ENCODE results near the gene PSME3IP1.

Gene PSME3IP1

DNA sequence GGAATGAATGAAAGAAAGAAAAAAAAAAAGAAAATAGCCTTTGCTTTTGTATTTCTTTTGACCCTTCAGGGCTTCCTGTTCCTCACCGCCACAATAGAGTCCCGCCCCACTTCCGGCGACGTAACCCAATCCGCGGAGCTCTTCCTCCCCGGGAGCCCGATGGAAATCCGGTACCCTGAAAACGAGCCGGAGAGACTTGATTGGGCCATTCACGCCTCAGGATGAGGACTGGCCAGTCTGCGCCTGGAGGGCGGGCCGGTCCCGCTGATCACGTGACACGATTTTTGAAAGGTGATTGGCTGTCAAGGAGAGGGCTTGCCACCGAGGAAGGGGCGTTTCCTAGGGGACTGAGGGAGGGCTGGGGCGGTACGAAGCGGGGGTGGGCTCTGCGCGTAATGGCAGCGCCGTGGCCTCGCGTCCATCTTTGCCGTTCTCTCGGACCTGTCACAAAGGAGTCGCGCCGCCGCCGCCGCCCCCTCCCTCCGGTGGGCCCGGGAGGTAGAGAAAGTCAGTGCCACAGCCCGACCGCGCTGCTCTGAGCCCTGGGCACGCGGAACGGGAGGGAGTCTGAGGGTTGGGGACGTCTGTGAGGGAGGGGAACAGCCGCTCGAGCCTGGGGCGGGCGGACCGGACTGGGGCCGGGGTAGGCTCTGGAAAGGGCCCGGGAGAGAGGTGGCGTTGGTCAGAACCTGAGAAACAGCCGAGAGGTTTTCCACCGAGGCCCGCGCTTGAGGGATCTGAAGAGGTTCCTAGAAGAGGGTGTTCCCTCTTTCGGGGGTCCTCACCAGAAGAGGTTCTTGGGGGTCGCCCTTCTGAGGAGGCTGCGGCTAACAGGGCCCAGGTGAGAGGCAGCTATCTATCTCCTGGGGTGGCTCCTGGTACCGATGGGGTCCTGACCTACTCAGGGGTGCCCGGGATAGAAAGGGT lies at the start of gene PSME3IP1, which contains the start of gene RSPRY1:
Gene PSME3IP1, minus strand, starts transcription at position 95 of the 927 bp plus-strand sequence. CDS start 12,185 bp downstream, outside the sequence.
Gene RSPRY1, plus strand, starts transcription at position 385 of the 927 bp plus-strand sequence. CDS start 18,330 bp downstream, outside the sequence.
- peak within 1 kb of the TSS; percentile 82 for H3K27ac ChIP-seq (ENCODE audit: low read depth, low read length)
- H3K79me2 ChIP-seq (ENCODE audit: control insufficient read depth, insufficient read depth, low read length, unreplicated experiment) = peaks cover 90% of the 10 kb centered on the region
- H3K27me3 ChIP-seq (ENCODE audit: insufficient read depth, low read length) = no peaks in the 10 kb centered on the region
- peak within 1 kb of the TSS; percentile 97 for H3K4me3 ChIP-seq (ENCODE audit: low read depth, low read length)
- H3K4me1 ChIP-seq (ENCODE audit: control insufficient read depth, insufficient read depth, low read length, unreplicated experiment) = peaks cover 28% of the 10 kb centered on the region
- H3K36me3 ChIP-seq (ENCODE audit: insufficient read depth, low read length) = no peaks in the 10 kb centered on the region; the same call in 1 of the 2 replicates
- H2AFZ ChIP-seq (ENCODE audit: low read length, unreplicated experiment) = peak within 1 kb of the TSS; percentile 96

- peak overlapping the region; percentile 24; the same call in 1 of the 2 replicates for H3K27ac ChIP-seq (ENCODE audit: low read depth, low read length)
Observed at GRCh38 chr16:57235128-57236021, 49.5 kb upstream of the PSME3IP1 start.

DNA sequence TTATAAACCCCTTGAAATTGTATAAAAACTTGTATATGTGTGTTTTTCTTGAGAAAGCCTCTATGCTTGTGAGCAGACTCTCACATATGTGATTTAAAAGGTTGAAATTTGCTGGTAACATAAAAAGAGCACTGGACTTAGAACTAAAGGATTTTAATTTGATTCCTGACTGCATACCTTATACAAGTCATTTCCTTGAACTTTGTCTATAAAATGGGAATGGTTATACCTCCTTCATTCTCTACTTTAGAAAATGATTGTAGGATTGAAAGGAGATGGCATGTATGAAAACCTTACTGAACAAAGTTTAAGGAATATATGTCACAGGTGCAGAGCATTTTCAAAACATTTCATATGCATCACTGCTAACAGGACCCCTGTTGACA lies 48.9 kb upstream of the PSME3IP1 start:
- Histone ChIP-seq H3K79me2 (ENCODE audit: control insufficient read depth, insufficient read depth, low read length, unreplicated experiment) (no peaks in the 10 kb centered on the region), H3K36me3 (ENCODE audit: insufficient read depth, low read length) (peaks cover 42% of the 10 kb centered on the region), H3K4me1 (ENCODE audit: control insufficient read depth, insufficient read depth, low read length, unreplicated experiment) (peaks cover 4% of the 10 kb centered on the region), H3K27ac (ENCODE audit: low read depth, low read length) (no peak overlapping the region), H3K27me3 (ENCODE audit: insufficient read depth, low read length) (no peaks in the 10 kb centered on the region), H3K4me3 (ENCODE audit: low read depth, low read length) (no peak overlapping the region), H2AFZ (ENCODE audit: low read length, unreplicated experiment) (no peak overlapping the region)

More at GRCh38 chr16:57235128-57236021, 49.5 kb upstream of the PSME3IP1 start:
- no peak overlapping the region for H3K4me3 ChIP-seq (ENCODE audit: low read depth, low read length)
- H3K36me3 ChIP-seq (ENCODE audit: insufficient read depth, low read length) = peaks cover 42% of the 10 kb centered on the region
- no peaks in the 10 kb centered on the region for H3K27me3 ChIP-seq (ENCODE audit: insufficient read depth, low read length)
- H3K4me1 ChIP-seq (ENCODE audit: control insufficient read depth, insufficient read depth, low read length, unreplicated experiment) = peaks cover 4% of the 10 kb centered on the region
- no peak overlapping the region for H2AFZ ChIP-seq (ENCODE audit: low read length, unreplicated experiment)
- H3K79me2 ChIP-seq (ENCODE audit: control insufficient read depth, insufficient read depth, low read length, unreplicated experiment) = no peaks in the 10 kb centered on the region

DNA sequence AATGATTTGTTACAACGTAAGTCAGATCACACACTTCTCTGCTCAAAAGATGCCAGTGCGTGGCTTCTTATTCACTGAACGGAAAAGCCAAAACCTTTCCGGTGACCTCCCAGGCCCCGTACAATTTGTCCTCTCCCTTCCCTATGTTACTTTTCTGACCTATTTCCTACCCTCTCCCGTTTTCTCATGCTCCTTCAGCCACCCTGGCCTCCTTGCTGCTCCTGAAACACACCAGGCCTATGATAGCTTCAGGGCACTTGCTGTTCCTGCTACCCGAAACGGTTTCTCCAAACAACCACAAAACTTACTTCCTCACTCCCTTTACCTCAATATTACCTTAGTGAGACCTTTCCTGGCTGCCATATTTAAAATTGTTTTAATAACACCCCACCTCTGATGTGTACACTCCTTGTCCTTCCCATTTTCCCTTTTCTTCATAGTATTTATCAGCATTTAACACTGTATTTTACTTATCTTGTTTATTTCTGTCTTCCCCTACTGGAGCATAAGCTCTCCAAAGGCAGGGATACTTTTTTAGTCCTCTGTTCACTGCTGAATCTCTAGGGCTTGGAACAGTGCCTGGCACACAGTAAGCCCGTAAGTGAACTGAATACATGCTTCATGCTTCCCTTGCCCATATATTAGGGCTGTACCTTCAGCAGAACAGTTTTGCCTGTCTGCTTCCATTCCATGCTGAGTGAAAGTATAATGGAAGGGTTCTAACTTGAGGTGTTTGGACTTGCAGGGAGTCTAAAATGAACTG lies 48.3 kb upstream of the PSME3IP1 start:
- Histone ChIP-seq H3K27me3 (ENCODE audit: insufficient read depth, low read length) (no peaks in the 10 kb centered on the region), H3K4me1 (ENCODE audit: control insufficient read depth, insufficient read depth, low read length, unreplicated experiment) (peaks cover 4% of the 10 kb centered on the region), H3K36me3 (ENCODE audit: insufficient read depth, low read length) (peaks cover 45% of the 10 kb centered on the region), H3K79me2 (ENCODE audit: control insufficient read depth, insufficient read depth, low read length, unreplicated experiment) (no peaks in the 10 kb centered on the region), H2AFZ (ENCODE audit: low read length, unreplicated experiment) (no peak overlapping the region), H3K27ac (ENCODE audit: low read depth, low read length) (no peak overlapping the region), H3K4me3 (ENCODE audit: low read depth, low read length) (no peak overlapping the region)

DNA sequence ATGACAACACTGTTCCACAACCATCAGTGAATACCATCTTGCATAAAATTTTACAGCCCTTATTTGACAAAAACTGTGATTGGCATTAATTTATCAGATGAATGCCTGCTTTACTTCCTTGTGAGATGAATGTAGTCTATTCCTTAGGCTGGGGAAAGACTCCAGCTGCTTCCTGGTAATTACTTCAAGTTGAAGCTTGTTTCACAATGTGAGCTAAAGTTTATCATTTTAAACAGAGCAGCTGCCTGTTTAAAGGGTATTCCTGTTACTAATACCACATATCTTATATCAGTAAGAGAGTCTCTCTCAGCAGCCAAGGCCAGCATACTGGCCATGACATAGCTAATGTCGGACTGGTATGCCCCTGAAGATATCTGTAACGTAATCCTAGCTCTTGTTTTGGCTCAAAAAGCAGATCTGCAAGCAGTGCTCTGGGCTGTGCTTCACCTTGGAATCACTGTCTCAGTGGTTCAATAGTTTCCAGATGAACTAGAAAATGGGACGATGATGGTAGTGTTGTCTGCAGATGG lies 46.0 kb upstream of the PSME3IP1 start:
- Histone ChIP-seq H3K4me1 (ENCODE audit: control insufficient read depth, insufficient read depth, low read length, unreplicated experiment) (peaks cover 4% of the 10 kb centered on the region), H3K4me3 (ENCODE audit: low read depth, low read length) (no peak overlapping the region), H3K36me3 (ENCODE audit: insufficient read depth, low read length) (peaks cover 51% of the 10 kb centered on the region), H3K27ac (ENCODE audit: low read depth, low read length) (no peak overlapping the region), H2AFZ (ENCODE audit: low read length, unreplicated experiment) (no peak overlapping the region), H3K27me3 (ENCODE audit: insufficient read depth, low read length) (no peaks in the 10 kb centered on the region), H3K79me2 (ENCODE audit: control insufficient read depth, insufficient read depth, low read length, unreplicated experiment) (no peaks in the 10 kb centered on the region)

GRCh38 chr16:57229079-57229478 lies 43.2 kb upstream of the PSME3IP1 start:
- Histone ChIP-seq H3K79me2 (ENCODE audit: control insufficient read depth, insufficient read depth, low read length, unreplicated experiment) (no peaks in the 10 kb centered on the region), H3K27ac (ENCODE audit: low read depth, low read length) (no peak overlapping the region), H3K4me3 (ENCODE audit: low read depth, low read length) (no peak overlapping the region), H2AFZ (ENCODE audit: low read length, unreplicated experiment) (no peak overlapping the region), H3K27me3 (ENCODE audit: insufficient read depth, low read length) (no peaks in the 10 kb centered on the region), H3K36me3 (ENCODE audit: insufficient read depth, low read length) (peaks cover 48% of the 10 kb centered on the region), H3K4me1 (ENCODE audit: control insufficient read depth, insufficient read depth, low read length, unreplicated experiment) (no peaks in the 10 kb centered on the region)

DNA sequence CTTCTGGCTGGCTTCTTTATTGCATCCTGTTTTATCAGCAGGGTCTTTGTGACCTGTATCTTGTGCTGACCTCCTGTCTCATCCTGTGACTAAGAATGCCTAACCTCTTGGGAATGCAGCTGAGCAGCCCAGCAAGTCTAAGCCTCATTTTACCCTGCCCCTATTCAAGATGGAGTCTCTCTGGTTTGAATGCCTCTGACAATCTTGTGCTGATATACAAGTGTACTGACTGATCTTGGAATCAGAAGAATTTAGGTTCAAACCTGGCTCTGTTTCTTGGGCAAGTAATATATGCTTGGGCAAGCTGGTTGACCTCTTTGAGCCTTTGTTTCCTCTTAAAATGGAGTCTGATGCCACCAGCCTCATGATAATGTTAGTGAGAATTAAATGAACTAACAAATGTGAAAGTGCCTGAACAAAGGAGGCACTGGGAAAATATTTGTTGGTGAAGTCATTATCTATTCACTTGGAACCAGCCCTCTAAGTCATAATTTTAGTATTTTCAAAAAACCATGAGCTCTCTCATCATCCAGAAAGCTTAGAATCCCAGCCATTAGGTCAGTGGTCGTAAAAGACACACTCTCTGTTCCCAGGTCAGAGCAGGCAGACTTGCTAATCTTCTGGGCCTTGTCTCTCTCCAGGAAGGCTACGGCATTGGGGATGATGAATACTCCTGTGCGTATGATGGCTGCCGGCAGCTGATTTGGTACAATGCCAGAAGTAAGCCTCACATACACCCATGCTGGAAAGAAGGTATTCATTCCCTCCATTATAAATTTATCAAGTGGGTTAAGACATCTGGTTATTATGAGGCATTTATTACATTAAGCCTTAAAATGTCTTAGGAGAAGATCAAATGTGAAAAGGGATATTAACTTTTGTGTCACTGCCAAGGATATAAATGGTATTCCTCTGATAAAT lies 41.1 kb upstream of the PSME3IP1 start:
- H3K27ac ChIP-seq (ENCODE audit: low read depth, low read length) = no peak overlapping the region
- peaks cover 49% of the 10 kb centered on the region for H3K36me3 ChIP-seq (ENCODE audit: insufficient read depth, low read length)
- no peaks in the 10 kb centered on the region for H3K4me1 ChIP-seq (ENCODE audit: control insufficient read depth, insufficient read depth, low read length, unreplicated experiment)

GRCh38 chr16:57225978-57226377 lies 40.1 kb upstream of the PSME3IP1 start:
- no peak overlapping the region for H3K4me3 ChIP-seq (ENCODE audit: low read depth, low read length)
- no peaks in the 10 kb centered on the region for H3K27me3 ChIP-seq (ENCODE audit: insufficient read depth, low read length)
- H2AFZ ChIP-seq (ENCODE audit: low read length, unreplicated experiment) = no peak overlapping the region
- H3K79me2 ChIP-seq (ENCODE audit: control insufficient read depth, insufficient read depth, low read length, unreplicated experiment) = no peaks in the 10 kb centered on the region
- H3K4me1 ChIP-seq (ENCODE audit: control insufficient read depth, insufficient read depth, low read length, unreplicated experiment) = no peaks in the 10 kb centered on the region
- peaks cover 47% of the 10 kb centered on the region for H3K36me3 ChIP-seq (ENCODE audit: insufficient read depth, low read length)
- H3K27ac ChIP-seq (ENCODE audit: low read depth, low read length) = no peak overlapping the region

More for the DNA sequence above, 41.1 kb upstream of the PSME3IP1 start:
- Histone ChIP-seq H3K4me3 (ENCODE audit: low read depth, low read length) (no peak overlapping the region), H2AFZ (ENCODE audit: low read length, unreplicated experiment) (no peak overlapping the region), H3K27me3 (ENCODE audit: insufficient read depth, low read length) (no peaks in the 10 kb centered on the region), H3K79me2 (ENCODE audit: control insufficient read depth, insufficient read depth, low read length, unreplicated experiment) (no peaks in the 10 kb centered on the region)

DNA sequence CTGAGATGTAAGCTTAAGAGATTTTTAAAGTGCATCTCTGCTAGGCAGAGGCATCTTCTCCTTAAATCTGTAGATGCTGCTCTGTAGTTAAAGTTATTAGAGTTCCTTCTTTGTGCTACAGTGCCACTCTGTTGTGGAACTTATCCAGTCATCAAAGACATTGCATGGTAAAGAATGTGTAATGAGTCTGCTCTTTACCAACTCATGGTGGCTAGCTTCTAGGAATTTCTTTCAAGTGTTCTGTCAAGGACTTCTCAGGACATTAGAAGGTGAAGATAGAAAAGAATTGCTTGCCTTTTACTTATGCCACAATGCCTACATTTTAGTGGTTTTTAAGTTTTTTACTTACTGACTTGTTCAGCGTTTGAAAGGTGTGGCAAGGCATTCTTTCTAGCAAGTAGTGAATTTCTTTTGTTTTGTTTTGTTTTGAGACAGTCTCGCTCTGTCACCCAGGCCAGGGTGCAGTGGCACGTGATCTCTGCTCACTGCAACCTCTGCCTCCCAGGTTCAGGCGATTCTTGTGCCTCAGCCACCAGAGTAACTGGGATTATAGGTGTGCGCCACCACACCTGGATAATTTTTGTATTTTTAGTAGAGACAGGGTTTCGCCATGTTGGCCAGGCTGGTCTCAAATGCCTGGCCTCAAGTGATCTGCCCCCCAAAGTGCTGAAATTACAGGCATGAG lies 39.0 kb upstream of the PSME3IP1 start:
- Histone ChIP-seq H3K4me1 (ENCODE audit: control insufficient read depth, insufficient read depth, low read length, unreplicated experiment) (no peaks in the 10 kb centered on the region), H3K36me3 (ENCODE audit: insufficient read depth, low read length) (peaks cover 48% of the 10 kb centered on the region), H3K27me3 (ENCODE audit: insufficient read depth, low read length) (no peaks in the 10 kb centered on the region), H3K27ac (ENCODE audit: low read depth, low read length) (no peak overlapping the region), H3K4me3 (ENCODE audit: low read depth, low read length) (no peak overlapping the region), H2AFZ (ENCODE audit: low read length, unreplicated experiment) (no peak overlapping the region), H3K79me2 (ENCODE audit: control insufficient read depth, insufficient read depth, low read length, unreplicated experiment) (no peaks in the 10 kb centered on the region)

Measured in ACC112 (cell line).